HCEC 1CT (cell line): ENCODE results near the gene ZCCHC14.

Experiments used
- DNase-seq: peaks from one replicate; pipeline ENCODE4 v3.0.0-alpha.2; 2017

ZCCHC14 gene

DNA sequence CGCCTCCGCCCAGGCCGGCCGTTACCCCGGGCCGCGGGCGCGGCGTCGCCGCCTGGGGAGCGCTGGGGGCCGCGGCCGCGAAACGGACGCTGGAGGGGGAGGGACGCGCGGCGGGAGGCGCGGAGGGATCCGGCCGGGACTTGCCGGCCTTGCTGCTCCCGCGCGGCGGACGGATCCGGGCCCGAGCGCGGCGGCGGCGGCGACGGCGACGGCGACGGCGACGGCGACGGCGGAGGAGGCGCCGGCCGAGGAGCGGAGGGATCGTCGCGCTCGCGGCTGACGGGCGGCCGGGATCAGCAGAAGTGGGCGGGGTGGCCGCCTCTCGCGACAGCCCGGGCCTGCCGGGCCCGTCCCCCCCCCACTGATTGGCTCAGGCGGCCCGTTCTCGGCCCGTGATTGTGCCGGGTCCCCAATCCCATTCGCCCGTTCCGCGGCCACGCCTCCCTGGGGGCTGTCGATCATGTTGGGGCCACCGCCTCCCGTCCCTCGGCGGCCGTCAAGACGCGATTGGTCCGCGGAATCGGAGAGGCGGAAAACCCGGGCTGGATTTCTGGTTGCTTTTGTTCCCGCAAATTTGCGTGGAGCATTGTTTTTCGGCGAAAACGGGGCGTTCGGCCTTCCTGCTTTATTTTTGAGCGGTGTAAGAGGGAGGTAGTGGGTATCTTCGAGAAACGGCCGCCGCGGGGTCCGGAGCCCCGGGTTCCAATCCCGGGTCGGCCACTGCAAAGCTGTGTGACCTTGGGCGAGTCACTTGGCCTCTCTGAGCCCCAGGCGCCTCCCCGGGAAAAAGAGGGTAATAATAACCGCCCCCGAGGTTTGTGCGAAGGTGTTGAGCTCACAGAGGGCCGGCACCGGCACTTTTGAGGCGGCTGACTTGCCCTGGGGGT, at the start of gene ZCCHC14:
Gene ZCCHC14, minus strand, starts transcription at position 304 of the 887 bp plus-strand sequence. CDS start 786 bp downstream, outside the sequence.
- DNase-seq = peak; percentile 97

GRCh38 chr16:87541872-87542234, 49.0 kb upstream of the ZCCHC14 start:
- DNase-seq = no peak

GRCh38 chr16:87541147-87541871, 48.5 kb upstream of the ZCCHC14 start:
- peak; percentile 80 for DNase-seq

- DNase-seq = no peak
Observed at GRCh38 chr16:87540897-87541146, 48.0 kb upstream of the ZCCHC14 start.

DNA sequence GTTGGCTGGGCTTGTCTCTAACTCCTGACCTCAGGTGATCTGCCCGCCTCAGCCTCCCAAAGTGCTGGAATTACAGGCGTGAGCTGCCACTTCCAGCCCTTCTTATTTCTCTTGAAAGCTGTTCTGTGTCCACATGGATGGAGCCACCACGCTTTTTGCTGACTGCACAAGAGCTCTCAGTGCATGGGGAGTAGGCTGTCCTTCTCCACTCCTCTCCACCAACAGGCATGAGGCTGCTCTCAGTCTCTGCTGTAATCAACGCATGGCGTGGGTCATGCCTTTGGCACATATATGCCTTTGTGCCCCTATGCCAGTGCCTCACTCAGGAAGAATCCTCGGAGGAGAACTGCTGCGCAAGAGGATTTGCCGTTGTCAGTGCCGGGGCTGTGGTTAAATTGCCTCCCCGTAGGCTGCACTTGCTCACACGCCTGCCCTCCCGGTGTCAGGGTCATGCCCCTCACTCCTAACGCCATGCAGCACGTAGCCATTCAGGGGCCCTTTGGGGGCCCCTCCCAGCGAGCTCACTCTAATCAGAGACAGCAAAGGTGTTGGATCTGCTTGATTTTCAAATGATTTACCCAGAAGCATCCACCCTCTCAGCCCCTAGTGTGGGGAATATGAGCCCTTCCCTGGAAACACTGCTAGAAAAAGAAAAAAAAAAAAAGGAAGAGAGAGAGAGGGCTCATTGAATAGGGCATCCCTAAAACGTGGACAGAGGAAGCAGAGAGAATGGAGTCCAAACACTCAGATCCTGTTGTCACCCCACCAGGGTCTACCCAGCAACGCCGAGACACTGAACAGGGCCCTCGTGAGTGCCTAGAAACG, 47.5 kb upstream of the ZCCHC14 start:
- DNase-seq = no peak

DNA sequence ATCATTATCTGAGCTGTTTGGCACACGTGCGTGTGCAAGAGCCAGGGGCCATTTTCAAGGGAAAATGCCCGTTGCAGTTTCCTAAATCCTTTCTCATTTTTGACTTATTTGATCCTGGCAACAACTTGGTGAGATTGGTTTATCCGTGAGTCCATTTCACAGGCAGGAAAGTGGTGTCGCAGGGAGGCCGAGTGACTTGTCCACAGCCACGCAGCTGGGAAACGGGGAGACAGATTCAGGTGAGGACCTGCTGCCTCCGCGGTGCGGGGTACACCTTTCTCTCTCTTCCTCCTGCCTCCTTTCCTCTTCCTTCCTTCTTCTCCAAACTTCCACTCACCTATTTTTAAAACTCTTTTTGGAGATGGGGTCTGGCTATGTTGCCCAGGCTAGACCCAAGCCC, 46.3 kb upstream of the ZCCHC14 start:
- DNase-seq = no peak

GRCh38 chr16:87538594-87538993, 45.8 kb upstream of the ZCCHC14 start:
- no peak for DNase-seq

GRCh38 chr16:87538160-87538559, 45.3 kb upstream of the ZCCHC14 start:
- no peak for DNase-seq

- no peak for DNase-seq
Observed at GRCh38 chr16:87536795-87537142, 43.9 kb upstream of the ZCCHC14 start.

DNA sequence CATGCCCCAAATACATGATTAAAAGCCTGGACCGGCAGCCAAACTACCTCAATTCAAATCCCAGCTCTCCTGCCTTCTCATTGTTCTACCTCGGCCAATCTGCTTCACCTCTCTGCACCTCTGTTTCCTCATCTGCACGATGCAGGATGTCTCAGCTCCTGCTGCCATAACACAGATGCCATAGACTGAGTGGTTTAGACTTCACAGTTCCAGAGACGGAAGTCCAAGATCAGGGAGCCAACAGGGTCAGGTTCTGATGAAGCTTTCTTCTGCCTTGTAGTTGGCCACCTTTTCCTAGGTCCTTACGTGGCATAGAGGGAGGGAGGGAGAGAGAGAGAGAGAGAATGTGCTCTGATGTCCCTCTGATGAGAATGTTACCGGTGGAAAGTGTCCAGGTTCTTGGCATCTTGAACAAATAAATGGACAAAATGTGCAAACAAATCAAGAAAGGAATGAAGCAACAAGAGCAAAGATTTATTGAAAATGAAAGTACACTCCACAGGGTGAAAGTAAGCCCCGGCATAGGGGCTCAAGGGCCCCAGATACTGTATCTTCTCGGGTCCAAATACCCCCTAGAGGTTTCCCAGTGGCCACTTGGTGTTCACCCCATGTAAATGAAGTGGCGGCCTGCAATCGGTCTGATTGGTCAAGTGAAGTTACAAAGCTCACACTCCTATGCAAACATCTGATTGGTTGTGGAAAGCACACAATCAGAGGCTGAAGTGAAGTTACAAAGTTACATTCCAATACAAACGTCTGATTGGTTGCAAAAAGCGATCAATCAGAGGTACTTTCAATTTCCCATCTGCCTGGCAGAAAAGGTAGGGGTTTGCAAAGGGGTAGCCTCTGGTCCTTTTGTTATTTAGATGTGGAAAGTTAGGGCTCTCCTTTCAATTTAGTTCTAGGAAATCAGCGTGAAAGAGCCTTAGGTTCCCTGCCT, 43.3 kb upstream of the ZCCHC14 start:
- no peak for DNase-seq

DNA sequence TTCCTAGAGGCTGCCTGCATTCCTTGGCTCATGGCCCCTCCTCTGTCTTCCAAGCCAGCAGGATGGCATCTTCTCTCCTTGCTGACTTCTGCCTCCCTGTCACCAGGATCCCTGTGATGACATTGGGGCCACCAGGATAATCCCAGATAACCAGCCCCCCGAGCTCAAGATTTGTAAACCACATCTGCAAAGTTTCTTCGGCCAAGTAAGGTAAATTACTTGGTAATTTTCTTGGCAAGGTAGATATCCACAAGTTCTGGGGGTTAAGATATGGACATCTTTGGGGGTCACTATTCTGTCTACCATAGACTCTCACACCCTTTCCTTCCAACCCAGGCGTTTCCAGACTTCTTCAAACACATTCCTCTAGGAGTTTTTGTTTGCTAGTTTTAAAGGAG, 42.6 kb upstream of the ZCCHC14 start:
- no peak for DNase-seq

- DNase-seq = no peak
Observed at GRCh38 chr16:87534751-87535150, 41.9 kb upstream of the ZCCHC14 start.

GRCh38 chr16:87534030-87534653, 41.3 kb upstream of the ZCCHC14 start:
- DNase-seq = no peak

DNA sequence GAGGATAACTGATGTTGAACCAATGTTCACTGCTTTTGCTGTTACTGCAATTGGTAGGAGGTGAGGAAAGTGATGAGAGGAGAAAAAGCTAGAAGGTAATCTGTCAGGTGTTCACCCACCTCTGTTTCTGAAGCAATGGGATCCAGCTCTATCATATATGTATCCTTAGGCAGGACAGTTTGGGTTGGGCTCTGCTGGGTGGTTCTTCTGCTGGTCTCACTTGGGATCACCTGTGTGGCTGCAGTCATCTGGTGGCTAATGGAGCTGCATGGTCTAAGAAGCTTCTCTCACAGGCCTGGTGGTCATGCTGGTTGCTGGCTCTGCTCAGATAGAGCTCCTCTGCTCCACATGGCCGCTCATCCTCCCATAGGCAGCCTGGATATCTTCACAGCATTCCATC, 40.2 kb upstream of the ZCCHC14 start:
- DNase-seq = no peak

- DNase-seq = no peak
Observed at GRCh38 chr16:87531418-87531817, 38.6 kb upstream of the ZCCHC14 start.

- no peak for DNase-seq
Observed at GRCh38 chr16:87528690-87529579, 36.1 kb upstream of the ZCCHC14 start.

DNA sequence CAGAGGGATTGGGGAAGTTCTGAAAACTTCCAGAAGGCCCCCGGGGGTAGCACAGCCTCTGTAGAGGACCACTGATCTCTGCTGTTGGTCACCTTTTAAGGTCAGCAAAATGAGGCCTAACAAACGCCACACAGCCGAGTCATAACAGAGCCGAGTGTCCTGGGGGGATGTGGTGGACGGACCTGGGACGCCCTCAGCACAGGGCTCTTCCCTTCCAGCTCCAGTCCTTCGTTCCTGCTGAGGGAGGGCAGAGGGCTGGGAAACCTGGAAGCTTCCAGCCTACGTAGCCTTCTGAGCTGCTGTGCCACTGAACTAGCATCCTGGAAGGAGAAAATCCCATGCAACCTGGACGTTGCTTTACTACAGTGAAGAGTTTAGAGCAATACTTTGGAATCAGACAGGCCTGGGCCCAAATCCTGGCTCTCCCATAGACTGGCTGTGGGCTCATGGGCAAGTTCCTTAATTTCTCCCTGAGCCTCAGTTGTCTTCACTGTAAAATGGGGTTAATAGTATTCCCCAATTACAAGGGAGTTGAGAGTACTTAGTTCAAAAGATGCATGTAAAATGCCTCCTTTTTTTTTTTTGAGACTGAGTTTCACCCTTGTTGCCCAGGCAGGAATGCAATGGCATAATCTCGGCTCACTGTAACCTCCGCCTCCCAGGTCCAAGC, 34.4 kb upstream of the ZCCHC14 start:
- no peak for DNase-seq

- no peak for DNase-seq
Observed at GRCh38 chr16:87526238-87526947, 33.6 kb upstream of the ZCCHC14 start.

DNA sequence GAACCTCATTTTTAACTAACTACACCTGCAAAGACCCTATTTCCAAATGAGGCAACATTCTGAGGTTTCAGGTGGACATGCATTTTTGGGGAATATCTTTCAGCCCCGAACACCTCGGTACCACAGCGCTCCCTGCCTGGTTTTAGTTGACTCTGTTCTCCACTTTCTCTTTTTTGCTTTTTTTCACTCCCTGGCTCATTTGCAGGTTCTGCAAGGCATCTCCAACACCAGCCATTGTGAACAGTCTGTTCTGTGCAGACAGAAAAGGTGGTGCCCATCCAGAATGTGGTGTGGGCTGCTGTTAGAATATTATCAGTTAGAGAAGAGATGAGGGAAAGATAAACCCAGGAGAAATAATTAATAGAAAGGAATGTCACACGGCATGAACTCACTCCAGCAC, 32.5 kb upstream of the ZCCHC14 start:
- no peak for DNase-seq

- DNase-seq = no peak
Observed at GRCh38 chr16:87524407-87524806, 31.6 kb upstream of the ZCCHC14 start.
